ENCODE measurements around the gene PARP11. TPM values are rescaled to one million over a fixed set of nuclear protein-coding genes. Genes with fewer than 3 reads are reported as not detected.

PARP11 gene
- total RNA-seq, 1 experiment from 2014 or later, result 5.4 TPM

- DNase-seq (ENCODE audit: low read depth), result peak; percentile 44
These were observed 102.3 kb downstream of the PARP11 start for GRCh38 chr12:3770891-3771290.

GRCh38 chr12:3768911-3769447 is 104.2 kb downstream of the PARP11 start:
- DNase-seq (ENCODE audit: low read depth), result no peak

GRCh38 chr12:3761116-3761735 is 112.0 kb downstream of the PARP11 start:
- no peak for DNase-seq (ENCODE audit: low read depth)

- DNase-seq (ENCODE audit: low read depth), result no peak
These were observed 113.3 kb downstream of the PARP11 start for GRCh38 chr12:3759878-3760277.

Other genes with a start within 250 kb of the PARP11 start
- 7.4 and 11.5 TPM in 2 replicates for gene CRACR2A, start 120.3 kb downstream of the PARP11 start, total RNA-seq (2014; rRNA removed; shearing (Covaris generic))

All from Daoy (cell line).